Measurements from ENCODE around the gene KIR3DL1. TPM values are rescaled to one million over a fixed set of nuclear protein-coding genes. Genes with fewer than 3 reads are reported as not detected.
"Not testable (repeated sequence)": the region's sequence is repeated elsewhere in the genome, so short reads cannot be mapped to it uniquely, and the experiment has no call there.

Gene KIR3DL1
- polyA plus RNA-seq (ENCODE audit: insufficient read depth in 1 of 5, insufficient read length in 5 of 5, low replicate concordance in 1 of 5) = under 1 TPM in 3 of 5 donors, not detected in 2; 0.12 to 0.16 (median 0.13) TPM
- long read RNA-seq, donor 1 = 0 reads
- long read RNA-seq, donor 2 = 0 reads
- long read RNA-seq, donor 3 = 0 reads
- long read RNA-seq, donor 4 = 0 reads
- long read RNA-seq, donor 5 = 0 reads
- long read RNA-seq, donor 6 = 0 reads
- long read RNA-seq, donor 7 = 0 reads
- long read RNA-seq, donor 8 = 0 reads

- DNase-seq = not testable (repeated sequence)
These were observed at the start of gene KIR3DL1 for GRCh38 chr19:54816251-54816650. Gene KIR3DL1 (plus strand): TSS chr19:54816468.

- DNase-seq = not testable (repeated sequence)
These were observed 46.6 kb upstream of the KIR3DL1 start, which contains the start of gene KIR2DL1 for GRCh38 chr19:54769646-54770045. Gene KIR2DL1 (plus strand): TSS chr19:54769793. CDS start chr19:54769851, 58 bp downstream.

DNA sequence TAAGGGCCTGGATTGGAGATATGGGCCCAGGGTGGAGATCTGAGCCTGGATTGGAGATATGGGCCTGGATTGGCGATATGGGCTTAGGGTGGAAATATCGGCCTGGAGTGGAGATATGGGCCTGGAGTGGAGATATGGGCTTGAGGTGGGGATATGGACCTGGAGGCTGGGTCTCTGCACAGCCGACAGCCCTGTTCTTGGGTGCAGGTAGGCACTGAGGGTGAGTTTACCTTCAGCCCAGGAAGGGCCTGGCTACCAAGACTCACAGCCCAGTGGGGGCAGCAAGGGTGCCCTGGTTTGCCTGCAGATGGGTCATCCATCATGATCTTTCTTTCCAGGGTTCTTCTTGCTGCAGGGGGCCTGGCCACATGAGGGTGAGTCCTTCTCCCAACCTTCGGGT, 45.8 kb upstream of the KIR3DL1 start:
- DNase-seq = not testable (repeated sequence)

- DNase-seq = not testable (repeated sequence)
These were observed 45.0 kb upstream of the KIR3DL1 start for GRCh38 chr19:54771018-54771960.

DNA sequence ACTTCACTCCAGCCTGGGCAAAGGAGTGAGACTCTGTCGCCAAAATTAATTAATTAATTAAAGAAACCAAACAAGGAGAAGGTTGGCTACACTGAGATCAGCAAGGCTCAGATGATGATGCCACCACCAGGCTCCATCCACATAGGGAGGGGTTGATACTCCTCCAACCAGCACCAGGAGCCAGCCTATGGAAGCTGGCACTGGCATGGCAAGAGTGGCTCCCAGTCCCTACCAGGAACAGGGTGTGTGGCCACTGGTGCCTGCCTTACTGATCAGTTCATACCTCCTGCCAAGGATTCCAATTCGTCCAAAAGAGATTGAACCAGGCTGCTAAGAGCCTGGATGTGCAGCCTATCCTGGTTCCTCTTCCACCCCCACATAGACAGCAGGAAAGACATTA, 43.6 kb upstream of the KIR3DL1 start:
- not testable (repeated sequence) for DNase-seq

- not testable (repeated sequence) for DNase-seq
These were observed 41.0 kb upstream of the KIR3DL1 start for GRCh38 chr19:54775095-54775815.

DNA sequence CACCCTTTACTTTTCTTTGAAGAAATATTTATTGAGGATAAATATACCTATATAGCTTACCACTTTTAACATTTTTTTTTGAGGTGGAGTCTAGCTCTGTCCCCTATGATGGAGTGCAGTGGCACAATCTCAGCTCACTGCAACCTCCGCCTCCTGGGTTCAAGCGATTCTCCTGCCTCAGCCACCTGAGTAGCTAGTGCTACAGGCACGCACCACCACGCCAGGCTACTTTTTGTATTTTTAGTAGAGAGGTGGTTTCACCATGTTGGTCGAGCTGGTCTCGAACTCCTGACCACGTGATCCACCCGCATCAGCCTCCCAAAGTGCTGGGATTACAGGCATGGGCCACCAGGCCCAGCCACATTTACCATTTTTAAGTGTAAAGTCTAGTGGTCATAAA, 40.4 kb upstream of the KIR3DL1 start:
- not testable (repeated sequence) for DNase-seq

GRCh38 chr19:54777851-54778250, 38.4 kb upstream of the KIR3DL1 start:
- DNase-seq = not testable (repeated sequence)

- DNase-seq = not testable (repeated sequence)
These were observed 37.4 kb upstream of the KIR3DL1 start for GRCh38 chr19:54778896-54779295.

DNA sequence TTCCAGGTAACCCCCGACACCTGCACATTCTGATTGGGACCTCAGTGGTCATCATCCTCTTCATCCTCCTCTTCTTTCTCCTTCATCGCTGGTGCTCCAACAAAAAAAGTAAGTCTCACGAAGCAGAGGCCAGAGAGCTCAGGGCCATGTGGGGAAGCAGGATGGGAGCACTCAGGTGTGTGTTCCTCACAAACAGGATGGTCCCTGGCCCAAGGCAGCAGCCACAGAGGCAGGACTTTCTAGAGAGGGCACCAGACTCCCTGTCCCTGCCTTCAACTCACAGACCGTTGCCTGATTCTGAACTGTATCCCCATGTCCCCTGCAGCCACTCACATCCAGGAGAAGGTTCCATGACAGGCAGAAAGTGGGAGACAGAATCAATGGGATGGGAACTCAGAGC, 33.4 kb upstream of the KIR3DL1 start:
- not testable (repeated sequence) for DNase-seq

DNA sequence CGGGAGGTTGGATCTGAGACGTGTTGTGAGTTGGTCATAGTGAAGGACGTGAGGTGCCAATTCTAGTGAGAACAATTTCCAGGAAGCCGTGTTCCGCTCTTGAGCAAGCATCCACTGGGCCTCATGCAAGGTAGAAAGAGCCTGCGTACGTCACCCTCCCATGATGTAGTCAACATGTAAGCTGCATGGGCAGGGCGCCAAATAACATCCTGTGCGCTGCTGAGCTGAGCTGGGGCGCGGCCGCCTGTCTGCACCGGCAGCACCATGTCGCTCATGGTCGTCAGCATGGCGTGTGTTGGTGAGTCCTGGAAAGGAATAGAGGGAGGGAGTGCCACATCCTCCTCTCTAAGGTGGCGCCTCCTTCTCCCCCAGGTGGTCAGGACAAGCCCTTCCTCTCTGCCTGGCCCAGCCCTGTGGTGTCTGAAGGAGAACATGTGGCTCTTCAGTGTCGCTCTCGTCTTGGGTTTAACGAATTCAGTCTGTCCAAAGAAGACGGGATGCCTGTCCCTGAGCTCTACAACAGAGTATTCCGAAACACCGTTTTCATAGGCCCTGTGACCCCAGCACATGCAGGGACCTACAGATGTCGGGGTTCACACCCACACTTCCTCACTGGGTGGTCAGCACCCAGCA, 30.1 kb upstream of the KIR3DL1 start:
- not testable (repeated sequence) for DNase-seq

DNA sequence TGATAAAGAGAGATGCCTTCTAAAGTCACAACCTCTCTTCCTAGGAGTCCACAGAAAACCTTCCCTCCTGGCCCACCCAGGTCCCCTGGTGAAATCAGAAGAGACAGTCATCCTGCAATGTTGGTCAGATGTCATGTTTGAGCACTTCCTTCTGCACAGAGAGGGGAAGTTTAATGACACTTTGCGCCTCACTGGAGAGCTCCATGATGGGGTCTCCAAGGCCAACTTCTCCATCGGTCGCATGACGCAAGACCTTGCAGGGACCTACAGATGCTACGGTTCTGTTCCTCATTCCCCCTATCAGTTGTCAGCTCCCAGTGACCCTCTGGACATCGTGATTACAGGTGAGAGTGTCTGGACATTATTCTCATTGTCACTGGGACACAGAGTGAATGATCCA, 28.1 kb upstream of the KIR3DL1 start:
- not testable (repeated sequence) for DNase-seq

DNA sequence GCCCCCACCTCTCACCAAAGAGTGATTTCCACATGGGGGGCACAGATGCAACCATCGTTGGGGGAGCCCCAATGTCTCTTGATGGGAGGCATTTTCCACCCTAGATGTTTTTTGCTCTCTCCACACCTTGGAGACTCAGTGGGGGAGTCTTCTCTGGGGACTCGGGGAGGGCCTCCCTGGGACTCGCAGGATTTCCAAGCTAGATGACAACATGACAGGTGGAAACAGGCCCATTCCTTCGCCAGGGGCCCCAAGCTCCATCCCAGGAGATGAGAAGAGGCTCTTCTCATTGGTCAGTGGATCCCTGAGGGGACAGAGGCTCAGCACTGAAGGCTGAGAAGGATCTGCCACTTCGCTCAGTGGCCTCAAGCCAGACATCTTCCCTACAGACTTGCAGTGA, 25.6 kb upstream of the KIR3DL1 start:
- no peak for DNase-seq

- no peak for DNase-seq
These were observed 24.8 kb upstream of the KIR3DL1 start for GRCh38 chr19:54791476-54791875.

DNA sequence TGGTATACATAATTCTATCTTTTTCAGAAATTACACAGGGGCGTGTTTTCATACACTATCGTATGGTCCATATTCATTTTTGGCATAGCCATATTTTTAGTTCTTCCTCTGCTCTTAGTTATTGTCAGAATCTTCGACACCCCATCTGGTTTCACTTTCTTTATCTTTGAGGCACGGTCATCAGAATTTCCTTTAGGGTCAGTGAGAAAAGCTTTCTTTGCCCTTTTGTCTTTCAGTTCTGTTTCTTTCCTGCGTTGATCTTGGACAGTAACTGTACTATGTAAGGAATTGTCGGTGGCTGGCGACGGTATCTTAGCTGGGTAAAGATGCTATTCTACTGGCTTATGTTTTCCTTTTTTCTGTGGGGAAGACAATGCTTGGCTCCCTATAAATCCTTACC, 23.5 kb upstream of the KIR3DL1 start:
- no peak for DNase-seq

DNA sequence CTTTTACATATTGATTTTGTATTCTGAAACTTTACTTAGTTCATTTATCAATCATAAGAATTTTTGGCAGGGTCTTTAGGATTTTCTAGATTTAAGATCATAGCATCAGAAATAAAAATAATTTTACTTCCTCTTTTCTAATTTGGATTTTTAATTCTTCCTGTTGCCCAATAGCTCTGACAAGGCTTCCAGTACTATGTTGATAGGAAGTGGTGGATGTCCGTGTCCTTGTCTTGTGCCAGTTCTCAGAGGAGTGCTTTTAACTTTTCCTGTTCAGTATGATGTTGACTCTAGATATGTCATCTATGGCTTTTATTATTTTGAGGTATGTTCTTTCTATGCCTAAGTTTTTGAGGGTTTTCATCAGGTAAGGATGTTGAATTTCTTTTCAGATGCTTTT, 20.5 kb upstream of the KIR3DL1 start:
- no peak for DNase-seq

GRCh38 chr19:54803410-54803809, 12.9 kb upstream of the KIR3DL1 start, which contains the start of gene KIR2DL4:
Gene KIR2DL4 (plus strand): TSS chr19:54803610. CDS start chr19:54803652, 42 bp downstream.
- DNase-seq = no peak

- DNase-seq = no peak
These were observed 12.2 kb upstream of the KIR3DL1 start for GRCh38 chr19:54804101-54804500.

DNA sequence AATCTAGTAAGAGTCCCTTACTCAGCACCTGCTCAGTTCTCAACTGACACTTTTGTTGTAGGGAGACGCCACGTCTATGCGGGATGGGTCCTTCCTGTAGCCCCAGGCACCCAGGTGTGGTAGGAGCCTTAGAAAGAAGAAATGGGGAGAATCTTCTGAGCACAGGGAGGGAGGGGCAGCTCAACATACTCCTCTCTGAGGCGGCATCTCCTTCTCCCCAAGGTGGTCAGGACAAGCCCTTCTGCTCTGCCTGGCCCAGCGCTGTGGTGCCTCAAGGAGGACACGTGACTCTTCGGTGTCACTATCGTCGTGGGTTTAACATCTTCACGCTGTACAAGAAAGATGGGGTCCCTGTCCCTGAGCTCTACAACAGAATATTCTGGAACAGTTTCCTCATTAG, 11.7 kb upstream of the KIR3DL1 start:
- no peak for DNase-seq

- no peak for DNase-seq
These were observed 10.4 kb upstream of the KIR3DL1 start for GRCh38 chr19:54805665-54806515.

GRCh38 chr19:54806516-54806838, 9.8 kb upstream of the KIR3DL1 start:
- DNase-seq = no peak

Data from right lung (tissue), 10 donors.